ENCODE results near the gene ABHD14A. TPM values are rescaled to one million over a fixed set of nuclear protein-coding genes. Genes with fewer than 3 reads are reported as not detected.

The ABHD14A gene
- total and polyA plus RNA-seq, 2 of the 4 experiments (the other 2 are of a cell fraction): 3.4 to 10.0 TPM

- POLR2A ChIA-PET (ENCODE audit: unreplicated experiment): interaction anchor here (1.0 kb wide), 1 partner anchor 13 kb away, joined by 3 read pairs; the partner anchor contains the start of gene RRP9
- no TSS peak for BruUV-seq (replicated peaks)
- Histone ChIP-seq H4K5ac (ENCODE audit: low read depth, low read length) (peak overlapping the region; percentile 69), H3K9me3 (ENCODE audit: control insufficient read depth, insufficient read depth, low read length) (no peaks in the 10 kb centered on the region), H2AFZ (replicated peaks; ENCODE audit: low read length, poor library complexity) (no peak overlapping the region), H3K4ac (ENCODE audit: low read depth, low read length) (peak overlapping the region; percentile 30), H3K4me2 (ENCODE audit: low read depth, low read length) (no peak overlapping the region), H3K27me3 (ENCODE audit: control insufficient read depth, insufficient read depth, low read length) (no peaks in the 10 kb centered on the region), H3K4me1 (ENCODE audit: control insufficient read depth, insufficient read depth, low read length) (peaks cover 9% of the 10 kb centered on the region), H2BK120ac (ENCODE audit: low read depth, low read length) (peak overlapping the region; percentile 25; the same call in 1 of the 2 replicates), H2BK5ac (ENCODE audit: low read depth, low read length, poor library complexity, severe bottlenecking) (no peak overlapping the region), H3K9me1 (ENCODE audit: insufficient read depth, low read length) (peaks cover 6% of the 10 kb centered on the region; the same call in 1 of the 2 replicates), H3K79me1 (ENCODE audit: low read depth in 1 of 2, low read length in 2 of 2) (no peaks in the 10 kb centered on the region), H3K14ac (replicated peaks; ENCODE audit: low read depth, low read length) (no peak overlapping the region), H3K18ac (ENCODE audit: low read depth, low read length) (no peak overlapping the region), H3K36me3 (ENCODE audit: control insufficient read depth, insufficient read depth, low read length) (peaks cover 17% of the 10 kb centered on the region; the same call in 1 of the 2 replicates), H2BK20ac (ENCODE audit: low read depth, low read length) (0 out of 2 replicates have a peak overlapping the region, but pooled peaks have one; percentile 43), H3K23ac (ENCODE audit: low read depth, low read length) (no peak overlapping the region), H4K8ac (ENCODE audit: low read depth in 2 of 2, low read length in 2 of 2) (peak overlapping the region; percentile 36 to 41; a peak in 1 of 4 replicates), H2AK9ac (replicated peaks; ENCODE audit: low read depth, low read length, poor library complexity) (no peak overlapping the region), H3K56ac (ENCODE audit: extremely low read depth, insufficient read depth, low read length) (no peak overlapping the region), H4K91ac (ENCODE audit: insufficient read depth, low read depth, low read length) (no peak overlapping the region), H2BK15ac (ENCODE audit: low read depth, low read length) (no peak overlapping the region), H2AK5ac (ENCODE audit: low read depth, low read length) (peak overlapping the region; percentile 47; the same call in 1 of the 2 replicates), H4K20me1 (ENCODE audit: insufficient read depth, low read length) (peaks cover 3% of the 10 kb centered on the region; the same call in 1 of the 2 replicates), H3K9ac (ENCODE audit: low read depth, low read length) (no peak overlapping the region), H3K4me3 (ENCODE audit: insufficient read depth, low read depth, low read length) (no peak overlapping the region), H3K27ac (ENCODE audit: insufficient read depth, low read length) (no peak overlapping the region)
- CTCF ChIA-PET: interaction anchor here (0.9 kb wide), 1 partner anchor 20 kb away, joined by 4 read pairs; the partner anchor contains the start of gene ABHD14B
- dilution Hi-C loops (cut with HindIII; ENCODE audit: low sequenced_read_pairs, unreplicated experiment) (no loop called here), in situ Hi-C loops (cut with MboI; ENCODE audit: low sequenced_read_pairs) (loop anchor here (25.0 kb wide), 1 partner anchor 1617 kb away; the partner anchor contains the start of genes RASSF1, TUSC2 and ZMYND10), intact Hi-C loops (cut with micrococcal nuclease) (no loop called here)
- 80% methylated on average over 3 of the region's 6 CpGs; no CpG with 5 or more reads in 1 of the 2 experiments for WGBS, 2 experiments (ENCODE audit: extremely low coverage in 2 of 2, insufficient read length in 1 of 2)
- no peak for ATAC-seq (ENCODE audit: low read depth)
- no peak for DNase-seq
- TF ChIP-seq RFX5 (IDR thresholded peaks at IDR 0.05; ENCODE audit: low read depth, low read length): no peak
- no peak for TF ChIP-seq FOS (IDR thresholded peaks at IDR 0.05; ENCODE audit: low read depth, low read length)
- no peak for TF ChIP-seq MXI1 (IDR thresholded peaks at IDR 0.05; ENCODE audit: borderline replicate concordance, low read depth, low read length)
- TF ChIP-seq SMC3 (IDR thresholded peaks at IDR 0.05; ENCODE audit: low read depth, low read length): no peak
- TF ChIP-seq BHLHE40 (IDR thresholded peaks at IDR 0.05; ENCODE audit: low read depth, low read length): no peak
- no peak for TF ChIP-seq RAD21 (IDR thresholded peaks at IDR 0.05; ENCODE audit: low read length)
- no peak for TF ChIP-seq MAFK (IDR thresholded peaks at IDR 0.05; ENCODE audit: low read depth, low read length)
- TF ChIP-seq, protein P1, sequence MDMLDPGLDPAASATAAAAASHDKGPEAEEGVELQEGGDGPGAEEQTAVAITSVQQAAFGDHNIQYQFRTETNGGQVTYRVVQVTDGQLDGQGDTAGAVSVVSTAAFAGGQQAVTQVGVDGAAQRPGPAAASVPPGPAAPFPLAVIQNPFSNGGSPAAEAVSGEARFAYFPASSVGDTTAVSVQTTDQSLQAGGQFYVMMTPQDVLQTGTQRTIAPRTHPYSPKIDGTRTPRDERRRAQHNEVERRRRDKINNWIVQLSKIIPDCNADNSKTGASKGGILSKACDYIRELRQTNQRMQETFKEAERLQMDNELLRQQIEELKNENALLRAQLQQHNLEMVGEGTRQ (IDR thresholded peaks at IDR 0.05; ENCODE audit: low read depth, low read length): no peak
- TF ChIP-seq CEBPB (IDR thresholded peaks at IDR 0.05; ENCODE audit: low read depth, low read length): no peak
- TF ChIP-seq, protein P2, sequence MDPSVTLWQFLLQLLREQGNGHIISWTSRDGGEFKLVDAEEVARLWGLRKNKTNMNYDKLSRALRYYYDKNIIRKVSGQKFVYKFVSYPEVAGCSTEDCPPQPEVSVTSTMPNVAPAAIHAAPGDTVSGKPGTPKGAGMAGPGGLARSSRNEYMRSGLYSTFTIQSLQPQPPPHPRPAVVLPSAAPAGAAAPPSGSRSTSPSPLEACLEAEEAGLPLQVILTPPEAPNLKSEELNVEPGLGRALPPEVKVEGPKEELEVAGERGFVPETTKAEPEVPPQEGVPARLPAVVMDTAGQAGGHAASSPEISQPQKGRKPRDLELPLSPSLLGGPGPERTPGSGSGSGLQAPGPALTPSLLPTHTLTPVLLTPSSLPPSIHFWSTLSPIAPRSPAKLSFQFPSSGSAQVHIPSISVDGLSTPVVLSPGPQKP (IDR thresholded peaks at IDR 0.05; ENCODE audit: borderline replicate concordance, low read depth, low read length): no peak
- TF ChIP-seq CTCF (conservative IDR thresholded peaks at IDR 0.05; ENCODE audit: low read depth, low read length): no peak
- TF ChIP-seq CHD1 (IDR thresholded peaks at IDR 0.05; ENCODE audit: low read depth, low read length): no peak
- TF ChIP-seq POLR2A (IDR thresholded peaks at IDR 0.05; ENCODE audit: low read depth, low read length): no peak
- TF ChIP-seq NFE2L2 (IDR thresholded peaks at IDR 0.05; ENCODE audit: low read depth, low read length): no peak
- no peak for TF ChIP-seq RCOR1 (IDR thresholded peaks at IDR 0.05; ENCODE audit: insufficient replicate concordance, low read length)
- no peak for TF ChIP-seq MAZ (IDR thresholded peaks at IDR 0.05; ENCODE audit: borderline replicate concordance, low read depth, low read length)
Observed at GRCh38 chr3:51954105-51954504, 20.8 kb upstream of the ABHD14A start.
